NCI-H1930 (cell line): ENCODE results near the gene PRKAR1B.

Experiments used
- DNase-seq, 2 experiments: peaks; one replicate each; lab custom pipeline; 2025; lab: John Stamatoyannopoulos, UW

The PRKAR1B gene

DNA sequence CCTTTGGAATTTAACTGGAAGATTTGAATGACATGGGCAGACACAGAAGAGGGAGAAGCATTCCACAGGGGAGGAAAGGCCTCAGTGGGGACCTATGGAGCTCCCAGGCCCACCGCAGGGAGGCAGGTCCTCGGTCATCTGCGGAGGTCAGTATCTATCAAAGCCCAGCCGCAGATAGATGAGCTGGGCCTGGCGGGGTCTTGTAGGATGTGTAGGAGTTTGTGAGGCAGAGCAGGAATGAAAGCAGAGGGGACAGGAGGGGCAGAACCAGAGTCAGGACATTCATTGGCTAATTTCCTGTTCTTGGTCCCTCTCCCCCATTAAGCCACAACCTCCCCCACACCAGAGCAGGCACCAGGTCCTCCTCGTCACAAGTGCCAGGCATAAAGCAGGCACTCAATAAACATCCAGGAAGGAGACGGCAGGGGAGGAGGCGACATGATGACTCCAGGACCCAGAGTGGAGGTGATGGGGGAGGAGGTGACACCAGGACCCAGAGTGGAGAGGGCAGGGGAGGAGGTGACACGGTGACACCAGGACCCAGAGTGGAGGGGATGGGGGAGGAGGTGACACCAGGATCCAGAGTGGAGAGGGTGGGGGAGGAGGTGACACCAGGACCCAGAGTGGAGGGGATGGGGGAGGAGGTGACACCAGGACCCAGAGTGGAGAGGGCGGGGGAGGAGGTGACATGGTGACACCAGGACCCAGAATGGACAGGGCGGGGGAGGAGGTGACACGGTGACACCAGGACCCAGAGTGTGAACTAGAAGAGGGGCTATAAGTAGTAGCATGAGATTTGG lies 123.7 kb downstream of the PRKAR1B start:
- DNase-seq, result no peak

DNA sequence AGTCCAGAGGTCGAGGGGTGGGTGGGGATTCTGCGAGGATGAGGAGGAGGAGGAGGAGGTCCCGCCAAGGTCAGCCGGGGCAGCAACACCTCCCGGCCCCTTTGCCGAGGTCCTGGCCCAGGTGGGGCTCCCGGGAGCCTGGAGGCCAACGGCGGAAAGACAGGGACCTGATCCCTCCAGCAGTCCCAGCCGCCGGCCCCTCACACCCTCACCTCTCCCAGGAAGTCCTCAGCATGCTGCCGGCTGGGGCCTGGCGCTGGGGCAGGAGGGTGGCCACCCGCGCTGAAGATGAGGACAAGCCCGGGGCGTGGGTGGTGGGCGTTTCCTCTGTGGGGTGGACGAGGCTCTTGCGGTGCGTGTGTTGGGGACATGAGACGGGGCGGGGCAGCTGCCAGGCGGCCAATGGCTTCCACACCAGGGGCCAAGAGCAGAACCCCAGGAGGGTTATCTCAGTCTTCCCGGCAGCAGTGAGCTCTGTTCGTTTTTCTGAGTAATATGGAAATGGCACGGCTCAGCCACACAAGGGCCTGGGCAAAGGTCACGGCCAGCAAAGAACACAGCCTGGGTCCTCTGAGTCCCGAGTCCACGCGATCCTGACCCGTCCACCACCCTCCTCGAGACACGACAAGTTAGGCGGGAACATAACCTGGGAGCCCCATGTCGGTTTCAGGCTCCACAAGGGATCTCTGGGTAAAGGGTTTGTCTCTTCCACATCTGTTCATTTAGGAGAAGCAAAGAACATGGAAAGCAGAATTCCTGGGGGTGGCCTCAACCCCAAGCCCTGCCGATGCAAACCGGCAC lies 124.5 kb downstream of the PRKAR1B start:
- DNase-seq, result no peak

DNA sequence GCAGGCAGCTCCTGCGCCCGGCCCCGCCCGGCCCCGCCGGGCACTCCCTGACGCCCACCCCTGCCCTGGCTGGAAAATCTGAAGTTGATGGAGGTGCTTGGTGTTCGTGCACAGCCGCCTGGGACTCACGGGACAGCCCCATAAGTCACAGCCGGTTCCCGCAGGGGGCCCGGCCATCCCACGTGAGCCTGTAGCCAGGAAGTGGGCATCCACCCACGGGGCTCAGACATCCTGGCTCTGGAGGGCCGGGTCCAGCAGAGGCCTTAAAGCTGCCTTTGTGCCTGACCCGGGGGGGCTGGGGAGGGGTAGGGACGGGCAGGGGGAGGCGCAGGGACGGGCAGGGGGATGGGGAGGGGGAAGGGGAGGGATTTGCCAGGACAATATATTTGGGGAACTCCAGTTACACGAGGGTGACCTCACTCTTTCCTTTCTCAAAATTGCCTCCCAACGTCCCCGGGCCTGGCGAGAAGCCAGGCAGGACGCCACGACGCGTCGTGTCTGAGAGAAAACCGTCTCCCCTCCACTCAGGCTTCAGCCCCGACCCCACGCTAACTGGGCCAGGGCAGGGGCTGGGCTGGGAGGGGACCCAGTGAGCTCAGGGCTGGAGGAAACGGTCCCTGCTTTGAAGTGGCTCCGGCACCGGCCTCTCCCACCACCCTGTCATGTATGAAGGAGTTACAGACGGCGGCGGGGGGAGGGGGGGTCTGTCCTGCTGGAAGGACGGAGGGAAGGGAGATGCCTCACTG lies 125.3 kb downstream of the PRKAR1B start:
- no peak for DNase-seq

DNA sequence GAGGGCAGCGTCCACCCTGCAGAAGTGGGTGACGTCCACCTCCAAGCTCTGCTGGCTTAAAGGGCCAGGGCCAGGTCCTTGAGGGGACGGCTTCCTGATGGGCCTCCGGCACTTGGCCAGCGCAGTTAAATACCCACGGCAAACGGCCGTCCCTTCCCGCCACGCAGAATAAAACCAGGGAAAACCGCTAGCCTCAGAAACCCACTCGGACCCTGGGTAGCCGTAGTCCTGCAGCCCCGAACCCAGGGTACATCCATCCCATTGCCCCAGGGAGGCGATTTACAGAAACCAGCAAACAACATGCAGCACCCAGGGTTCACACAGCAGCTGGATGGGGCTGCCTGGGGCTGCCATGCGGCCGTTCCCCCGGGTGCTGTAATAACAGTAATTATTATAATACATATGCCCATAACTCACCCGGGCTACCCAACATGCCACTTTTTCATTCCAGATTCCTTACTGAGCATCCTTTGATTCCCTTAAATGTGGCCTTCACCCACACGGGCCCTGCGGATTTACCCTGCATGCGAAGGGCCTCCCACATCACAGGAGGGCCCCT lies 126.0 kb downstream of the PRKAR1B start:
- no peak for DNase-seq

DNA sequence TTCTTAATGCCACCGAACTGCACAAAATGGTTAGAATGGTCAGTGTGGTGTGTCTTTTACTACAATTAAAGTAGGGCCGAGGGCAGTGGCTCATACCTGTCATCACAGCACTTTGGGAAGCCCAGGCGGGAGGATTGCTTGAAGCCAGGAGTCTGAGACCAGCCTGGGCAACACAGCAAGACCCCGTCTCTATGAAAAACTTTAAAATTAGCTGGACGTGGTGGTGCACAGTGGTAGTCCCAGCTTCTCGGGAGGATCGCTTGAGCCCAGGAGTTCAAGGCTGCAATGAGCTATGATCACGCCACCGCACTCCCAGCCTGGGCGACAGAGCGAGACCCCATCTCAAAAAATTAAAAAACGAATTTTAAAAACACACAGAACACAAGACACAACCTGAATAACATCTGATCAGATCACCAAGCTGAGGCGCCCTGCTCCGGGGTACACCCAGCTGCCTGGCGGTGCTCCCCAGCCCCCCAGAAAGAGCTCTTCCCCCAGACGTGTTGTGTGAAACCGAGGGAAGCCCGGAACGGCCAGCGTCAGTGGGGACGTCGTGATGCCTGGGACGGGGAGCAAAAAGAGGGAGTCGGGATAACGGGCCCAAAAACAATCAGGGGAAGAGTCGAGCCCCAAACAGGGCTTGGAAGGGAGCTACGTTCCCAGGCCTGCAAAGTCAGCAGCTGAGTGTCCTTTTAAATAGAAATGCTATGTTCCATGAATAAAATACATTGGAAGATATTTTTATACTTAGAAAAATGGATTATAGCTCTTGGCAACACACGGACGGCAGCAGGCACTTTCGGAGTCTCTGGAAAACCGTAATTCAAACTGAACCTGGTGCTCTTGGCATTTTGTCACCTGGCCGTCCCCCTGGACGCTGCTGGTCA lies 126.7 kb downstream of the PRKAR1B start:
- DNase-seq, result no peak

DNA sequence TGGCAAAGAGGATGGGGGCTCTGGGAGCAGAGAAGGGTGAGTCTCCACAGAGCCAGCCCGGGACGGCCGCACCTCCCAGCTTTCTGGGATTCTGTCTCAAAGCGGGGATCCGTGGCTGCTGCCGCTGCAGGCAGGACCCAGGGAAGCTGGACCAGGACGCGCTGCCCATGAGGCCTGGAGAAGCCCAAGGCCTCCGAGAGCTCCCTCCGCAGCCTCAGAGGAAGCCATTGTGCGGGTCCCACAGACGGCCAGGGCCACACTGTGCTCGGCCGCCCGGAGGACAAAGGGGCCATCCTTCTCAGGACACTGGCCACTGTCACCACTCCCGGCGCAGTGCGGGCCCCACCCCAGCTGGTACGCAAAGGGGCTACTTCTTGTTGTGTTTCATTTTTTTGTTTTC lies 128.2 kb downstream of the PRKAR1B start:
- no peak for DNase-seq

DNA sequence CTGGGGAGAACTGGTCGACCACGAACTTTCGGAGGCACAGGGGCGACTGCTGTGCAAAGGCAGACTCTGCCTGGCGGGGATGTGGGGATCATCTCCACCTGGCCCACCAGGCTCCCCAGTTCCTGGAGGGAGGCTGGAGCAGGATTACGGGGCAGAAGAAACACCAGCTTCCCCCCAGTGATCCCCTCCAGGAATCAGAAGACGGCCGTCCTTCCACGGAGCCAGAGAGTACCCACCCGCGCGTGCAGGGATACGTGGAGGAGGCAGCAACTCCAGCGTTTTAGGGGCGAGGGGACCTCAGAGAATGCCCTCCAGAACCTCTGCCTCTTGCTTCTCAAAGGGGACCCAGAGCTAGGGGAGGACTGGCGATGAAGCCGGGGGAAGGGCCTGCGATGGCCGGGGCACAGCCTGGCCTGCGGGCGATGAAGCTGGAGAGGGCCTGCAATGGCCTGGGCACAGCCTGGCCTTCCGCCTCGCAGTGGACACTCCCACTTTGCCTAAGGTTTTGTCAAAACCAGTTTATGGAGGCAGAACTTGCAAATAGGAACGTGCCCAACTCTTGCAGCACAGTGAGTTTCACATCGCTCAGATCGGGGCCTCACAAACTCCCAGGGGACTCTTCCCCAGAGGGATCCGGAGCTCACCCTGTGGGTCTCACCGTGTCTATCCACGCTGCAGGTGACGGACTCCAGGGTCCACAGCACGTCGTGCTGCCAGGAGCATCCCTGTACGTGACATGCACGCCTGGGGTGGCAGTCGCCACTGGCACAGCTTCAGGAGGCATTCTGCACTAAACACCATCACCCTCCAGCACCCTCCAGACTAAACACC lies 129.5 kb downstream of the PRKAR1B start:
- DNase-seq, result no peak

DNA sequence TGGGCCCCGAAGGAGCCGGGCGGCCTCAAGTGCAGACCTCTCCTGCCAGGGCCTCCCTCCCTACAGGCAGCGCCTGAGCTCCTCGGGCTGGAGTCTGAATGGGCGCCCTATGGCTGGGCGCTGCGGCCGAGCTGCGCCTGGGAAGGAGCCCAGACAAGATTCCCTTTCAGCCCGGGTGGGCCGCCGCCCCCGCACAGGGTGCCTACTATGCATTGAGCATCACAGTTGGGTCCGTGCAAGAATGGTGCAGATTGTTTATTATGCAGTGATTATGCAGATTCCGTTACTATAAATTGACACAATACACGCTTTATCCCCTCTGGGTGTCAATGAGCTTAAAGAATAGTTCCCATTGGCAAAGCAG lies 130.3 kb downstream of the PRKAR1B start:
- no peak for DNase-seq

DNA sequence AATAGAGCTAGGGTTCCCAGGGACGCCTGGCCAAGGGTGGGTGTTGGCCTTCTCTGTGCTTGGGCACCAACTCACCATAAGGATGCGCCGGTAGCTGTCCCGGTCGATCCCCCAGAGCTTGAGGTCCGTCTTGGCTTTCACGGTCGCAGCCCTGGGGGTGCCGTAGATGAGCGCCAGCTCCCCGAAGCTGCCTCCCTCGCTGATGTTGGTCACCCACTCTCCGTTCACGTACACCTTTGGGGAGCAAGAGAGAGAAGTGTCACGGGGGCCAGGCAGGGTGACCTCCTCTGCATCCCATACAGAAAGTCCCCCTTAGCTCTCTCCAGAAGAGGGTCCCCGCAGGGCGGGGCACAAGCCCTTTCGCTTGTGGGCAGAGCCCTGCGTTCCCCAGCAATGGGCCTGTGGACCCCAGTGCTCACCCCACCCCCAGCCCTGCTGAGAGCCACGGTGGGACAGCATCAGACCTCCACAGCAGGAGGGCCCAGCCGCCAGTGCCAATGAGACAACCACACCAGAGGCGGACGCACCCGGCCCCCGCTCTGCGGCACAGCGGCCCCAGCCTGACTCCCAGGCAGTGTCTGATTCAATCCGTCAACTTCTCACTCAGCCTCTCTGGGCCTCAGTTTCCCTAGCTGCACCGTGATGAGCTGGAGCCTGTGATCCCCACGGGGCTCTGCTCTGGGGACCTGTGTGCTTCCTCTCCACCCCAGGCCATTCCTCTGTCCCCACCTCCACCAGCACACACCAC lies 130.8 kb downstream of the PRKAR1B start:
- DNase-seq, result no peak

DNA sequence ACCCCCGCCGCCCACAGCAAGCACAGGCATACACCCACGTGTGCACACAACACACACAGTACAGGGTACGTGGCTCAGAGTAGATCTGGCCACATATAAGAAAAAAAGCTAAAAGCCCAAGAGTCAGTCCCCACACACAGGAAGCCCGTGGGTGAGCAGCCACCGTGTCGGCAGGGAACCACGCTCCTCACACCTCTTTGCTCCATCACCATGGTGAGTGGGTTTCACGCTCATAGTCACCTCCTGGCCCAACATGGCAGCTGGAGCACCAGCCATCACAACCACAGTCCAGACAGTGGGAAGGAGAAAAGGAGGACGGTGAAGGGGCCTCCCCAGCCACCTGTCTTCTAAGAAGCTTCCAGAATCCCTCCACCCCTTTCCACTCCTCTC lies 131.5 kb downstream of the PRKAR1B start:
- DNase-seq, result no peak

DNA sequence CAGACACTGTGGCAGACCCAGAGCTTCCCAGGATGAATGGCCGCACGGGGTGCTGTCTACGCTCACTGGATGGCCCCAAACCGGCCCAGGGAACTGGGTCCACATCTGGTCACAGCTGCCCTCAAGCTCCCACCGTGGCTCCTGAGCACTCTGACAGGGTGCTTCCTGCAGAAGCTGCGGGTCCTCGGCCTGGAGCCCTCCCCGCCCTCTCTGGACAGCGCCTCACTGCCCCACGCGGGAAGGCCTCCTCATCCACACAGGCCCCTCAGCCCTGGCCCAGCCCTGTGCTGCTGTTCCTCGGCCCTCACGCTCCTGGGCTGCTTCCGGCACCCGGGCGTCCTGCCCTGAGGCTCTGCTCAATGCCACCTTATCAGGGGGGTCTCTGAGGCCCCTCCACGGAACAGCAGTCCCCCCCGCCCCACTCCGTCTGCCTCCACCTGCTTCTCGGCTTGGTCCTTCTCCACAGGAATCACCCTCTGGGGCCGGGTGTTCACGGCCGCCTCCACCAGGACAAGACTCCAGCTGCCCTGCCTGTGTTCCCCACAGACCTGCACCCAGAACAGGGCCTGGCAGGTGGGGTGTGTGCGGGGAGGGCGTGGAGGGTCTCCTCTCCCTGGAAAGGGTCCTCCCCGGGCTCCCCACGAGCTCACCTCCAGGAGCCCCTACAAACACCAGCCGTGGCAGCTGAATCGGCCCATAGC lies 132.0 kb downstream of the PRKAR1B start:
- DNase-seq, result no peak

DNA sequence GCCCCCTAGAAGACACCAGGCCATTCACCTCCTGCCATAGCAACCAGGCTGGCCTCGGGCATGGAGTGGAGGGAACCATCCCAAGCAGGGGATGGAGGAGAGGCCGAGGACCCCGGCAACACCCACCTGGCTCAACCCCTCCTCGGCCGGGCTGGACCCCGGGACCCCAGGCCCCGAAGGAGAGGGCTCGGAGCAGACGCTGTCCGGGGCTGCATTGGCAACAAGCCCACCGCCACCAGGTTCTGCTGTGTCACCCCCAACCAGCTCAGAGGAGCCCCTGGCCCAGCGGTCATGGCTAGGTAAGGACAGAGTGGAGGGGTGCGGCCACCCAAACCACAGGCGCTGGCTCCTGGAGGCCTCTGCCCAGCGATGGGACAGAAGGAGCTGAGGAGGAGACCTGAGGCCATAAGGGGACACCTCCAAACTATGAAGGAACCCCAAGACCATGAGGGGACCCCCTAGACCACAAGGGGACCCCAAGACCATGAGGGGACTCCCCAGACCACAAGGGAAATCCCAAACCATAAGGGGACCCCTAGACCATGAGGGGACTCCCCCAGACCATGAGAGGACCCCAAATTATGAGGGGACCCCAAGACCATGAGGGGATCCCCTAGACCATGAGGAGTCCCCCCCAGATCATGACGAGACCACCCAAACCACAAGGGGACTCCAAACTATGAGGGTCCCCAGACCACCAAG lies 132.7 kb downstream of the PRKAR1B start:
- DNase-seq, result no peak

DNA sequence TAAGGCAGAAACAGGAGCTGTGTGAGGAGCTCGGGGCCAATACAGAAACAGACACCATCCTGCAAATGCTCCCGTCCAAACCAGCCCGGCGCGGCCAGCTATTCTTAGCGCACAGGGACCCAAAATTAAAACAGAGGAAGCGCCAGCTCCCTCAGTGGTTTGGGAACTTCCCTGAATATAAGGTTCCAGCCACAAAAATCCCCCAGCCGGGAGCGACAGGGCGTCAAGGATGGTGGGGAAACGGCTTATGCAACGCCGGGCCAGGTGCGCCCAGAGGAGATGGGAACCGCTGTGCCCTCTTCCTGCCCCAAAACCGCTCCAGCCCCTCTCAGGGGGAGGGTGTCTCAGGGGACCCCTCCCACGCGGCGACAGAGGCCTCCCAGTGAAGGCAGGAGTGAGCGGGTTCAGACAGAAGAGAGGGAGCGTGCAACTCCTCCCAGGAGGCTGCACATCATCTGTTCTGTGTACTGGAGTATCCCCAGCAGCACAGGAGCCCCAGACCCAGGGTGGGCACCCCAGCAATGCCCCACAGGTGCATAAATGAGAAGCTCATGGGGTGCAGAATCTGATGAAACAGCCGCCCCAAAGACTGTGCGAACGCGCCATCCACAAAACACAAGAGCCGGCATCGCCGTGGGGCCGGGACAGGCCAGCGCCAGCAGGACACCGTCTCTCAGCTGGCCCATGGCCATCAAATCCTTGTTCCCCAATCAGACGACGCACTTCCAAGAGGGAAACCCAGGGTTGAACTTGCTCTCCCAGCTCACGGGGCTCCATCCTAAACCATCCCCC lies 133.6 kb downstream of the PRKAR1B start:
- DNase-seq, result no peak

DNA sequence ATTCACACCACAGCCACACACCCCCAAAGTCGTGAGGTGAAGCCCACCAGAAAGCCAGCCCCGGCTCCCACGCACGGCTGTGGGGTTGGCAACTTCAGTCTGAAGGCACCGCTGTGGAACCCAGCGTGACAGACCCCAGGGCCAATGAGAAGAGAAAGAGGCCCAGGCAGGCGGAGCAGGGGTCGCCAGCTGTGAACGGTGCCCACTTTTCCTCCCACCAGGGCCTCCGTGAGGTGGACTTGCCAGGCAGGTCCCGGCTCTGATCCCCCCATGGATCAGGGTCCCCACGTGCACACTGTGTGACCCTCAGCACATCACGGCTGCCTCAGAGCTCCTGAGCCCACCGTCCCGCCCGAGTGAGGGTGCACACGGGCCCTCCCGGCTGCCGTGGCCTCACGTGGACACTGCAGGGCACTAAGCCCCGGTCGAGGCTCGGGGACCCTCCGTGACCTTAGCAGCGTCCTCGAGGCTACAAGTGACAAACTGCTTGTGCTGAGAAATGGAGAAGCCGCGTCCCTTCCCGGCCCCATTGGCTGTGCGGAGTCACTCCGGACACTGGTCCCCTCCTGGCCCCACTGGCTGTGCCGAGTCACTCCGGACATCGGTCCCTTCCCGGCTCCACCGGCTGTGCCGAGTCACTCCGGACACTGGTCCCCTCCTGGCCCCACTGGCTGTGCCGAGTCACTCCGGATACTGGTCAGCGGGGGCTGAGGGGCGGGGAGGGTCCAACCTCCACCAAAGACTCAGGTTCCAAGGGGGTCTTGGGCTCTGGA lies 135.0 kb downstream of the PRKAR1B start:
- no peak for DNase-seq

DNA sequence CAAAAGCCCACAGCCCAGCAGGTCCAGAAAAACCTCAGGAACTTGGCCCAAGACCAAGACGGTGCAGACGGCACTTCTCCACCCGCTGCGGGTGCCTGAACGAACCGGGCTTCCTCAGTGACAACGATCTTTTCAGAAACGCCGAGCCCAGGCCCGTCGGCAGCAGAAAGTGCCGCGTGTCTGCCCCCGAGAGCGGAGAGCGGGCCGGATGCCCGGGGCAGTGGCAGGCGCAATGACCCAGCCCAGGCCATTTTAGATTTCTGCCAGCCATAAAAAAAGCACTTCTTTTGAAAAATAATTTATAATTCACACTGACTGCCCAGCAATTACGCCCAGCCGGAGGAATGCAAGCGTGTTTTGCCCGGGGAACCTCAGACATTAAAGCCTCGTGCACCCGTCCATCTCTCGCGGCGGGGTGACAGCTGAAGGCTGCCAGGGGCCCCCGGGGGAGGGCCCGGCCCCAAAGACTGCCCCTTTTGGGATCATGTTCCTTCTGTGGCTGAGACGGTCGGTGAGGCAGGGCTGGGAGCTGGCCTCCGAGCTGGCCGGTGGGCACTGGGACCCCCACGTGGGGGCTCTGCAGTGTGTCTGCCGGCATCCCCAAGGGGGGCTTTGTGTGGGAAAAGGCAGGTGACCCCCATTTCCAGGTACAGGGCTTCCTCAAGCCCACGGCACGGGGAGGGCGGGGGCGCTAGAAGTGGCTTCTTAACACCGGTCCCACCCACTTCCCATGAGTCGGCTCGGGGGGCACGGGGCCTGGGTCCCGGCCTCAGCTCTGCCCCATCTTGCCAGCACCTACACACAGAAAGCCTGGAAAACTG lies 136.1 kb downstream of the PRKAR1B start:
- DNase-seq, result no peak
